SU-DHL-6 (cell line): Measurements from ENCODE around the gene EDNRB.

Experiments used
- EZH2phosphoT487 ChIP-seq: fragments of 200-600 bp; sonication (generic), shearing (Covaris generic); conservative IDR thresholded peaks from 2 replicates; pipeline ENCODE4 v1.6.1; 2018; ENCODE audit warnings: mild to moderate bottlenecking, antibody characterized with exemption, low read length, moderate library complexity, mixed read lengths
- TF ChIP-seq, protein P1 (sequence below): fragments of 200-600 bp; sonication (generic); IDR thresholded peaks from one replicate; pipeline ENCODE4 v1.5.1; 2017; ENCODE audit warnings: antibody characterized with exemption, mild to moderate bottlenecking, low read length, moderate library complexity; ENCODE audit not compliant: insufficient read depth, poor library complexity, severe bottlenecking

DNA sequence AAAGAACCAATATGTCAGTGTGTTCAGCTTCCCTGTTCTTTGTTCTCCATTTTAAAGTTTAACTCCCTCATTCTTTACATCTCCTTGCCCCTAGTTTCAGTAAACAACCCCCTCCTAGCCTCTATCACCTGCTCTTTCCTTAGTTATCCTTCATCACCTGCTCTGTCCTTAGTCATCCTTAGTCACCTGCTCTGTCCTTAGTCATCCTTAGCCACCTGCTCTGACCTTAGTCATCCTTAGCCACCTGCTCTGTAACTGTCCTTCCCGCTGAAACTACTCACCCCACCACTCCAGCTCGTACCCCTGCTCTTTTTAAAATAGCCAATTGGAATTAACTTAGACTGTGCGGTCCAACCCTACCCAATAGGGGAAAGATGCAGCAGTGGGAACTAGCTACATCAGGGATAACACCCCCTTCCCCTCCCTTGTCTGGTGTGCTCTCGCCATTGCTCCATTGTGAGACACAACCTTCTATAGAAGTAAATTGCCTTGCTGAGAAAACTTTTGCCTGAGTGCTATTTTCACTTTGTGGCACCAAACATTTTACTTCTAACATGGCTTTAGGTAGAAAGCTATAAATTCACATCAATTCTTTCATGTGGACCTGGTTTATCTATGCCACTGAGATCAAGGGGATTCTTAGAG, 16.2 kb downstream of the EDNRB start:
- no peak for TF ChIP-seq EZH2phosphoT487
- TF ChIP-seq, protein P1, sequence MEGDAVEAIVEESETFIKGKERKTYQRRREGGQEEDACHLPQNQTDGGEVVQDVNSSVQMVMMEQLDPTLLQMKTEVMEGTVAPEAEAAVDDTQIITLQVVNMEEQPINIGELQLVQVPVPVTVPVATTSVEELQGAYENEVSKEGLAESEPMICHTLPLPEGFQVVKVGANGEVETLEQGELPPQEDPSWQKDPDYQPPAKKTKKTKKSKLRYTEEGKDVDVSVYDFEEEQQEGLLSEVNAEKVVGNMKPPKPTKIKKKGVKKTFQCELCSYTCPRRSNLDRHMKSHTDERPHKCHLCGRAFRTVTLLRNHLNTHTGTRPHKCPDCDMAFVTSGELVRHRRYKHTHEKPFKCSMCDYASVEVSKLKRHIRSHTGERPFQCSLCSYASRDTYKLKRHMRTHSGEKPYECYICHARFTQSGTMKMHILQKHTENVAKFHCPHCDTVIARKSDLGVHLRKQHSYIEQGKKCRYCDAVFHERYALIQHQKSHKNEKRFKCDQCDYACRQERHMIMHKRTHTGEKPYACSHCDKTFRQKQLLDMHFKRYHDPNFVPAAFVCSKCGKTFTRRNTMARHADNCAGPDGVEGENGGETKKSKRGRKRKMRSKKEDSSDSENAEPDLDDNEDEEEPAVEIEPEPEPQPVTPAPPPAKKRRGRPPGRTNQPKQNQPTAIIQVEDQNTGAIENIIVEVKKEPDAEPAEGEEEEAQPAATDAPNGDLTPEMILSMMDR, result no peak
